T-helper 17 cell (primary cell): ENCODE measurements around the gene SIK3. TPM values are rescaled to one million over a fixed set of nuclear protein-coding genes. Genes with fewer than 3 reads are reported as not detected.

Experiments
- ATAC-seq: fragments of 150-1000 bp; cut with Tn5 transposase; 2 replicates; pipeline ENCODE4 v1.10.0; 2021; ENCODE audit warnings: mild to moderate bottlenecking, moderate library complexity
- DNase-seq, 3 donors: peaks; one replicate each; pipeline versions ENCODE4 v3.0.0 to v3.0.0-alpha.2; 2020 to 2021
- H3K9me3 ChIP-seq: one replicate; pipeline ENCODE4 v1.7.0; 2013; ENCODE audit warnings: low read length, mild to moderate bottlenecking; ENCODE audit not compliant: control insufficient read depth, poor library complexity, severe bottlenecking
- H3K27ac Mint-ChIP-seq: one replicate; pipeline ENCODE4 v1.8.0; 2022; ENCODE audit warnings: mild to moderate bottlenecking, moderate library complexity, mixed read lengths
- H3K27me3 Mint-ChIP-seq: one replicate; pipeline ENCODE4 v1.8.0; 2022; ENCODE audit warnings: mixed read lengths
- H3K36me3 Mint-ChIP-seq: one replicate; pipeline ENCODE4 v1.8.0; 2022; ENCODE audit warnings: low read depth, mixed read lengths
- H3K4me1 Mint-ChIP-seq: one replicate; pipeline ENCODE4 v1.8.0; 2022; ENCODE audit warnings: mild to moderate bottlenecking, mixed read lengths
- H3K4me3 Mint-ChIP-seq: one replicate; pipeline ENCODE4 v1.8.0; 2022; ENCODE audit warnings: mild to moderate bottlenecking, moderate library complexity, mixed read lengths
- total RNA-seq, 4 donors: library from RNA in 2 of 4; stranded (reverse) in 2 of 4; gene quantifications; one replicate each; pipeline ENCODE4 v1.2.3 and lab custom pipeline; 2022 to 2026

The SIK3 gene
- total RNA-seq, 2 donors from 2014 or later, result 82.7 to 87.5 TPM

GRCh38 chr11:116825854-116826750 lies 272.1 kb downstream of the SIK3 start:
- DNase-seq, result no peak
- H3K36me3 Mint-ChIP-seq, result no peaks in the 10 kb centered on the region
- H3K27me3 Mint-ChIP-seq, result no peaks in the 10 kb centered on the region
- no peaks in the 10 kb centered on the region for H3K4me1 Mint-ChIP-seq
- no peak for ATAC-seq
- no peak overlapping the region for H3K27ac Mint-ChIP-seq
- no peaks in the 10 kb centered on the region for H3K9me3 ChIP-seq
- no peak overlapping the region for H3K4me3 Mint-ChIP-seq

- no peaks in the 10 kb centered on the region for H3K36me3 Mint-ChIP-seq
- H3K27me3 Mint-ChIP-seq, result no peaks in the 10 kb centered on the region
- DNase-seq, result no peak
- ATAC-seq, result no peak
- no peak overlapping the region for H3K27ac Mint-ChIP-seq
- no peak overlapping the region for H3K4me3 Mint-ChIP-seq
- H3K4me1 Mint-ChIP-seq, result no peaks in the 10 kb centered on the region
- H3K9me3 ChIP-seq, result no peaks in the 10 kb centered on the region
These were observed 272.8 kb downstream of the SIK3 start for GRCh38 chr11:116825434-116825833.

- H3K36me3 Mint-ChIP-seq, result no peaks in the 10 kb centered on the region
- no peak for ATAC-seq
- H3K4me1 Mint-ChIP-seq, result no peaks in the 10 kb centered on the region
- H3K27me3 Mint-ChIP-seq, result no peaks in the 10 kb centered on the region
- DNase-seq, result no peak
- no peak within 1 kb of the TSS for H3K4me3 Mint-ChIP-seq
- no peaks in the 10 kb centered on the region for H3K9me3 ChIP-seq
- no peak within 1 kb of the TSS for H3K27ac Mint-ChIP-seq
These were observed 275.0 kb downstream of the SIK3 start, which contains the start of gene APOA4 for GRCh38 chr11:116823031-116823843. Gene APOA4, minus strand, starts transcription at chr11:116823304. Its CDS starts 113 bp downstream, at chr11:116823191.

DNA sequence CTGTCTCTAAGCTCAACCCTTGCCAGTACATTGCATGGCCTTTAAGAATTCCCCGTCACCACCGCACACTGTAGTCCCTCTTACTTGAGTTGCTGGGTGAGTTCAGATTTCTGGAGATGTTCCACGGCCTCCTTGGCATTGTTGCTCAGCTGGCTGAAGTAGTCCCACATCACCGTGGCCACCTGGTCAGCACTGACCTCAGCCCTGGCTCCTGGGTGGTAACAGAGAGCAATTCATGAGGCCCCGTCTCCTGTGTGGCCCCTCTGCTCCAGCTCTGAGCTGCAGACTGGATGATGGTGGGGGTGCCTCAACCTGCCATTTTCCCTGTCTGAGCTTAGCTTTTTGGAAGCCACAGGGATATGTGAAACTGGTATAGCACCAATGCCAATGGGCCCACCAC lies 275.7 kb downstream of the SIK3 start:
- ATAC-seq (no peak), DNase-seq (no peak)
- H3K9me3 ChIP-seq, result no peaks in the 10 kb centered on the region
- H3K4me1 Mint-ChIP-seq, result no peaks in the 10 kb centered on the region
- H3K36me3 Mint-ChIP-seq, result no peaks in the 10 kb centered on the region
- no peak overlapping the region for H3K27ac Mint-ChIP-seq
- H3K27me3 Mint-ChIP-seq, result no peaks in the 10 kb centered on the region
- H3K4me3 Mint-ChIP-seq, result no peak overlapping the region

- ATAC-seq, result no peak
- Mint-ChIP-seq H3K27ac (no peak overlapping the region), H3K4me3 (no peak overlapping the region), H3K36me3 (no peaks in the 10 kb centered on the region), H3K27me3 (no peaks in the 10 kb centered on the region), H3K4me1 (no peaks in the 10 kb centered on the region)
- H3K9me3 ChIP-seq, result no peaks in the 10 kb centered on the region
- DNase-seq, result no peak
These were observed 276.9 kb downstream of the SIK3 start for GRCh38 chr11:116821050-116821918.

DNA sequence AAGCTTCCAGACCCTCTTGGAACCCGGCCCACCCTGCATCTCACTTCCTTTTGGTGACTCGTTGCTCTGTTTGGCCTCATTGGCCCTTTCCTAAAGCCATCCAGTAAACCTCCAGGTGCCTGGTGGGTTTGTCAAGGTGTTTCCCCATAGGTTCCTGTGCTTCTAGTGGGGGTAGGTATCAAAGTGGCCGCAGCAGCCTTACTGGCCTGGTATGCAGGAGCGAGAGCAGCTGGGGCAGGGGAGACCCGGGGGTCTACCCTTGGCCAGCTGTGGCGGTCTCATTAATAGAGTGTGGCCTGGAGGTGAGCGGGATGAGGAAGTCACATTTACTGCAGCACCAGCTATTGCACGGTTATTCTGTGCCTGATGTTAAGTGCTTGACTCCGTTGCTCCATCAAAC lies 279.2 kb downstream of the SIK3 start:
- H3K36me3 Mint-ChIP-seq, result no peaks in the 10 kb centered on the region
- H3K4me1 Mint-ChIP-seq, result no peaks in the 10 kb centered on the region
- no peak overlapping the region for H3K27ac Mint-ChIP-seq
- DNase-seq, result no peak
- no peaks in the 10 kb centered on the region for H3K9me3 ChIP-seq
- H3K27me3 Mint-ChIP-seq, result no peaks in the 10 kb centered on the region
- ATAC-seq, result no peak
- H3K4me3 Mint-ChIP-seq, result no peak overlapping the region

GRCh38 chr11:116814502-116814901 lies 283.7 kb downstream of the SIK3 start:
- no peaks in the 10 kb centered on the region for H3K9me3 ChIP-seq
- no peaks in the 10 kb centered on the region for H3K36me3 Mint-ChIP-seq
- no peak overlapping the region for H3K27ac Mint-ChIP-seq
- H3K4me3 Mint-ChIP-seq, result no peak overlapping the region
- ATAC-seq (no peak), DNase-seq (no peak)
- no peaks in the 10 kb centered on the region for H3K27me3 Mint-ChIP-seq
- no peaks in the 10 kb centered on the region for H3K4me1 Mint-ChIP-seq

DNA sequence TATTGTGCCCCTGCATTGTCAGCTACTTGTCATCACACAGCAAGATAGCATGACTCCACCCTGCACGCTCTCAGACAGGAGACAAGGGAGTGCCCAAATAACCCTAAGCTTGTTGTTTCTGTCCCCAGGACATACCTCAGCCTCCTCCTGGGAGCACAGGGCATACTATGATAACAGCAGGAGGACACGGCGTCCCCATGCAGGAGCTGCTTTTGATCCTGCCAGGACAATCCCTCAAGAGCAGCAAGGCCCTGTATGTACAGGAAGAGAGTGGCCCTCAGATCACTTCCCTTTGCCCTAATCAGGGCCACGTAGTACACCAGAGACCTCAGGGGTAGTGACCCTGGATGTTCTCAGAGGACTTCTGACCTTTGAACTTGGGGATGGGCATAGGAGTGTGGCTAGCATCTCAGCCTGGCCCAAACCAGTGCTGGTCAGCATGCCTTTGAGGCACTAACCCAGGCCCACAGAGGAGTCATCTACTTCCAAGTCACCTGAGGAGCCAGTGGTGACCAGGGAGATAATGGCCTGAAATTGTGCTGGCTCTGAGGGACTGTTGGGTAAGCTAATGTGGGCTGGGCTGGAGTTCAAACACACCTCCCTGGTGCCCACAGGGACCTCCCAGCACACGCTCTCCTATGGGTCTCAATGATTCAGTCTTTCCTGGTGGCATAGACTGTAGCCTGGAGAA lies 284.3 kb downstream of the SIK3 start:
- no peaks in the 10 kb centered on the region for H3K27me3 Mint-ChIP-seq
- H3K4me1 Mint-ChIP-seq, result no peaks in the 10 kb centered on the region
- no peak overlapping the region for H3K27ac Mint-ChIP-seq
- no peaks in the 10 kb centered on the region for H3K9me3 ChIP-seq
- DNase-seq, result no peak
- no peak for ATAC-seq
- H3K4me3 Mint-ChIP-seq, result no peak overlapping the region
- H3K36me3 Mint-ChIP-seq, result no peaks in the 10 kb centered on the region

DNA sequence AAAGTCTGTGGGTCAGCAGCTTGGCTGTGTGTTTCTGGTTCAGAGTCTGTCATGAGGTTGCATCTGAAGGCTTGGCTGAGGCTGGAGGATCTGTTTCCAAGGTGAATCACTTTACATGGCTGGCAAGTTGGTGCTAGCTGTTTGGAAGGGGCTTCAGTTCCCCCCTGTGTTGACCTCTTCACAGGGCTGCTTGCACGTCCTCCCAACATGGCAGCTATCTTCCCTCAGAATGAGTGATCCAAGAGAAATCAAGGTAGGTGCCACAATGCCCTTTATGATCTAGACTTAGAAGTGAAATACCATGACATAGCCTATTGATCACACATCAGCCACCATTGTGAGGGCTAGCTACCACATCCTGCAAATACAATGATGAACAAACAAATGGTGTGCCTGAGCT lies 285.1 kb downstream of the SIK3 start:
- no peak for ATAC-seq
- H3K4me1 Mint-ChIP-seq, result no peaks in the 10 kb centered on the region
- H3K27me3 Mint-ChIP-seq, result peaks cover 2% of the 10 kb centered on the region
- no peaks in the 10 kb centered on the region for H3K36me3 Mint-ChIP-seq
- H3K4me3 Mint-ChIP-seq, result no peak overlapping the region
- no peak for DNase-seq
- H3K9me3 ChIP-seq, result no peaks in the 10 kb centered on the region
- H3K27ac Mint-ChIP-seq, result no peak overlapping the region

DNA sequence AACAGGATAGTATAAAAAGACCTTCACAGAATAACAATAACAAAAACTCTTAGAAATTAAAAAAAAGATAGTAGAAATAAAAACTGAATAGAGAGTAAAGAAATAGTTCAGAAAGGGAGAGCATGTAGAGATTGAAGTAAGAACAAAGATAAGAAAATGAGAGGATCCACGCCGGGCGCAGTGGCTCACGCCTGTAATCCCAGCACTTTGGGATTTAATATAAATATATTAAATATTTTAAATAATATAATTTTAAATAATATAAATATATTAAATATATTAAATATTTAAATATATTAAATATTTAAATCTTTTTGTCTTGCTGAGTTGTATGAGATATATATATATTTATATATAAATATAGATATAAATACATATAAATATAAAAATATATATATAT lies 286.1 kb downstream of the SIK3 start:
- ATAC-seq (no peak), DNase-seq (no peak)
- H3K27ac Mint-ChIP-seq, result no peak overlapping the region
- H3K9me3 ChIP-seq, result no peaks in the 10 kb centered on the region
- H3K4me3 Mint-ChIP-seq, result no peak overlapping the region
- no peaks in the 10 kb centered on the region for H3K36me3 Mint-ChIP-seq
- no peaks in the 10 kb centered on the region for H3K4me1 Mint-ChIP-seq
- peaks cover 13% of the 10 kb centered on the region for H3K27me3 Mint-ChIP-seq

- ATAC-seq (no peak), DNase-seq (no peak)
- peaks cover 2% of the 10 kb centered on the region for H3K36me3 Mint-ChIP-seq
- no peak overlapping the region for H3K27ac Mint-ChIP-seq
- H3K9me3 ChIP-seq, result no peaks in the 10 kb centered on the region
- H3K4me1 Mint-ChIP-seq, result no peaks in the 10 kb centered on the region
- peaks cover 14% of the 10 kb centered on the region for H3K27me3 Mint-ChIP-seq
- H3K4me3 Mint-ChIP-seq, result no peak overlapping the region
These were observed 287.0 kb downstream of the SIK3 start for GRCh38 chr11:116811194-116811593.

GRCh38 chr11:116808262-116809175 lies 289.7 kb downstream of the SIK3 start:
- no peak for ATAC-seq

More at GRCh38 chr11:116808262-116809175, 289.7 kb downstream of the SIK3 start:
- no peak overlapping the region for H3K4me3 Mint-ChIP-seq
- H3K9me3 ChIP-seq, result no peaks in the 10 kb centered on the region
- no peak for DNase-seq
- no peak overlapping the region for H3K27ac Mint-ChIP-seq
- H3K4me1 Mint-ChIP-seq, result no peaks in the 10 kb centered on the region
- H3K36me3 Mint-ChIP-seq, result peaks cover 2% of the 10 kb centered on the region
- H3K27me3 Mint-ChIP-seq, result peaks cover 18% of the 10 kb centered on the region
